ENCODE data around the gene CHST10.

DNA sequence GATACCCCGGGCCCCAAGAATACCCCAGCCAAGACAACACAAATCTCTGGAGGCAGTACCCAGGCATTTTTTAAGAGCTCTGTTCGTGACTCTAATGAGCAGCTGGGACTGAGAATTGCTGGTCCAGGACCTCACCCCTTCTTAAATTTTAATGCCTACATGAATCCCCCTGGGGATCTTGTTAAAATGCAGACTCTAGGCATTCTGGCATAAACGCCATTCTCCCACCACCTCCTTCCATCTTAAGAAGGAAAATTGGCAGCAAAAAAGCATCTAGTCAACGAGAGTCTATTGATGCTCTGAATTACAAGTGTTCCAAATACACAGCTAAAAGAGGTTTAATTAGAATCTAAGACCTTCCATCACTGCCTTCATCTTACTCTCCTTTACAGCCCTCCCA lies 5.0 kb downstream of the CHST10 start:
- TF ChIP-seq, protein P1, sequence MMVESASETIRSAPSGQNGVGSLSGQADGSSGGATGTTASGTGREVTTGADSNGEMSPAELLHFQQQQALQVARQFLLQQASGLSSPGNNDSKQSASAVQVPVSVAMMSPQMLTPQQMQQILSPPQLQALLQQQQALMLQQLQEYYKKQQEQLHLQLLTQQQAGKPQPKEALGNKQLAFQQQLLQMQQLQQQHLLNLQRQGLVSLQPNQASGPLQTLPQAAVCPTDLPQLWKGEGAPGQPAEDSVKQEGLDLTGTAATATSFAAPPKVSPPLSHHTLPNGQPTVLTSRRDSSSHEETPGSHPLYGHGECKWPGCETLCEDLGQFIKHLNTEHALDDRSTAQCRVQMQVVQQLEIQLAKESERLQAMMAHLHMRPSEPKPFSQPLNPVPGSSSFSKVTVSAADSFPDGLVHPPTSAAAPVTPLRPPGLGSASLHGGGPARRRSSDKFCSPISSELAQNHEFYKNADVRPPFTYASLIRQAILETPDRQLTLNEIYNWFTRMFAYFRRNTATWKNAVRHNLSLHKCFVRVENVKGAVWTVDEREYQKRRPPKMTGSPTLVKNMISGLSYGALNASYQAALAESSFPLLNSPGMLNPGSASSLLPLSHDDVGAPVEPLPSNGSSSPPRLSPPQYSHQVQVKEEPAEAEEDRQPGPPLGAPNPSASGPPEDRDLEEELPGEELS (CRISPR knock-in tag; IDR thresholded peaks at IDR 0.05): no peak
- TF ChIP-seq, protein P2, sequence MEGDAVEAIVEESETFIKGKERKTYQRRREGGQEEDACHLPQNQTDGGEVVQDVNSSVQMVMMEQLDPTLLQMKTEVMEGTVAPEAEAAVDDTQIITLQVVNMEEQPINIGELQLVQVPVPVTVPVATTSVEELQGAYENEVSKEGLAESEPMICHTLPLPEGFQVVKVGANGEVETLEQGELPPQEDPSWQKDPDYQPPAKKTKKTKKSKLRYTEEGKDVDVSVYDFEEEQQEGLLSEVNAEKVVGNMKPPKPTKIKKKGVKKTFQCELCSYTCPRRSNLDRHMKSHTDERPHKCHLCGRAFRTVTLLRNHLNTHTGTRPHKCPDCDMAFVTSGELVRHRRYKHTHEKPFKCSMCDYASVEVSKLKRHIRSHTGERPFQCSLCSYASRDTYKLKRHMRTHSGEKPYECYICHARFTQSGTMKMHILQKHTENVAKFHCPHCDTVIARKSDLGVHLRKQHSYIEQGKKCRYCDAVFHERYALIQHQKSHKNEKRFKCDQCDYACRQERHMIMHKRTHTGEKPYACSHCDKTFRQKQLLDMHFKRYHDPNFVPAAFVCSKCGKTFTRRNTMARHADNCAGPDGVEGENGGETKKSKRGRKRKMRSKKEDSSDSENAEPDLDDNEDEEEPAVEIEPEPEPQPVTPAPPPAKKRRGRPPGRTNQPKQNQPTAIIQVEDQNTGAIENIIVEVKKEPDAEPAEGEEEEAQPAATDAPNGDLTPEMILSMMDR (IDR thresholded peaks at IDR 0.05): no peak
- TF ChIP-seq, protein P3, sequence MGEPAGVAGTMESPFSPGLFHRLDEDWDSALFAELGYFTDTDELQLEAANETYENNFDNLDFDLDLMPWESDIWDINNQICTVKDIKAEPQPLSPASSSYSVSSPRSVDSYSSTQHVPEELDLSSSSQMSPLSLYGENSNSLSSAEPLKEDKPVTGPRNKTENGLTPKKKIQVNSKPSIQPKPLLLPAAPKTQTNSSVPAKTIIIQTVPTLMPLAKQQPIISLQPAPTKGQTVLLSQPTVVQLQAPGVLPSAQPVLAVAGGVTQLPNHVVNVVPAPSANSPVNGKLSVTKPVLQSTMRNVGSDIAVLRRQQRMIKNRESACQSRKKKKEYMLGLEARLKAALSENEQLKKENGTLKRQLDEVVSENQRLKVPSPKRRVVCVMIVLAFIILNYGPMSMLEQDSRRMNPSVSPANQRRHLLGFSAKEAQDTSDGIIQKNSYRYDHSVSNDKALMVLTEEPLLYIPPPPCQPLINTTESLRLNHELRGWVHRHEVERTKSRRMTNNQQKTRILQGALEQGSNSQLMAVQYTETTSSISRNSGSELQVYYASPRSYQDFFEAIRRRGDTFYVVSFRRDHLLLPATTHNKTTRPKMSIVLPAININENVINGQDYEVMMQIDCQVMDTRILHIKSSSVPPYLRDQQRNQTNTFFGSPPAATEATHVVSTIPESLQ (CRISPR knock-in tag; IDR thresholded peaks at IDR 0.05): no peak
- TF ChIP-seq NR2C2 (CRISPR knock-in tag; IDR thresholded peaks at IDR 0.05): no peak

All from WTC11 (cell line).